ENCODE data around the gene CCDC190.
A peak's percentile ranks its signal among the peaks of the same experiment; 100 is the strongest.
"Not testable (repeated sequence)": the region's sequence is repeated elsewhere in the genome, so short reads cannot be mapped to it uniquely, and the experiment has no call there.

Gene CCDC190

GRCh38 chr1:162881590-162881989 lies 20.6 kb upstream of the CCDC190 start:
- in situ Hi-C loops (cut with MboI; ENCODE audit: low pct_unique_long_range_greater_than_20kb, low sequenced_read_pairs) = no loop called here
- no peak for DNase-seq

- in situ Hi-C loops (cut with MboI; ENCODE audit: low pct_unique_long_range_greater_than_20kb, low sequenced_read_pairs) = not testable (repeated sequence)
Measured at GRCh38 chr1:162880617-162881016, 19.6 kb upstream of the CCDC190 start.

GRCh38 chr1:162878000-162878596 lies 17.1 kb upstream of the CCDC190 start:
- peak; percentile 61 for DNase-seq
- in situ Hi-C loops (cut with MboI; ENCODE audit: low pct_unique_long_range_greater_than_20kb, low sequenced_read_pairs) = no loop called here

More at GRCh38 chr1:162880617-162881016, 19.6 kb upstream of the CCDC190 start:
- DNase-seq = not testable (repeated sequence)

- DNase-seq = no peak
- in situ Hi-C loops (cut with MboI; ENCODE audit: low pct_unique_long_range_greater_than_20kb, low sequenced_read_pairs) = no loop called here
Measured at GRCh38 chr1:162877412-162877811, 16.4 kb upstream of the CCDC190 start.

- in situ Hi-C loops (cut with MboI; ENCODE audit: low pct_unique_long_range_greater_than_20kb, low sequenced_read_pairs) = no loop called here
- DNase-seq = no peak
Measured at GRCh38 chr1:162876751-162877150, 15.8 kb upstream of the CCDC190 start.

GRCh38 chr1:162873671-162874666 lies 13.0 kb upstream of the CCDC190 start:
- no peak for DNase-seq

GRCh38 chr1:162872981-162873380 lies 12.0 kb upstream of the CCDC190 start:
- in situ Hi-C loops (cut with MboI; ENCODE audit: low pct_unique_long_range_greater_than_20kb, low sequenced_read_pairs) = loop anchor here (25.0 kb wide), 2 partner anchors 314 to 439 kb away; partner anchors contain the start of gene NUF2
- no peak for DNase-seq

More at GRCh38 chr1:162873671-162874666, 13.0 kb upstream of the CCDC190 start:
- in situ Hi-C loops (cut with MboI; ENCODE audit: low pct_unique_long_range_greater_than_20kb, low sequenced_read_pairs) = loop anchor here (25.0 kb wide), 2 partner anchors 313 to 438 kb away; partner anchors contain the start of gene NUF2

GRCh38 chr1:162871417-162871816 lies 10.4 kb upstream of the CCDC190 start:
- not testable (repeated sequence) for DNase-seq
- in situ Hi-C loops (cut with MboI; ENCODE audit: low pct_unique_long_range_greater_than_20kb, low sequenced_read_pairs) = loop anchor here (25.0 kb wide), 2 partner anchors 316 to 441 kb away; partner anchors contain the start of gene NUF2

- DNase-seq = no peak
- in situ Hi-C loops (cut with MboI; ENCODE audit: low pct_unique_long_range_greater_than_20kb, low sequenced_read_pairs) = loop anchor here (25.0 kb wide), 2 partner anchors 318 to 443 kb away; partner anchors contain the start of gene NUF2
Measured at GRCh38 chr1:162868972-162869371, 8.0 kb upstream of the CCDC190 start.

GRCh38 chr1:162861625-162862024 lies 650 bp upstream of the CCDC190 start:
- DNase-seq = no peak
- in situ Hi-C loops (cut with MboI; ENCODE audit: low pct_unique_long_range_greater_than_20kb, low sequenced_read_pairs) = loop anchor here (25.0 kb wide), 2 partner anchors 326 to 451 kb away; partner anchors contain the start of gene NUF2

- in situ Hi-C loops (cut with MboI; ENCODE audit: low pct_unique_long_range_greater_than_20kb, low sequenced_read_pairs) = loop anchor here (25.0 kb wide), 2 partner anchors 328 to 453 kb away; partner anchors contain the start of gene NUF2
- no peak for DNase-seq
Measured at GRCh38 chr1:162859191-162859590, 1.8 kb downstream of the CCDC190 start.

GRCh38 chr1:162857850-162858249 lies 3.1 kb downstream of the CCDC190 start:
- DNase-seq = no peak
- in situ Hi-C loops (cut with MboI; ENCODE audit: low pct_unique_long_range_greater_than_20kb, low sequenced_read_pairs) = loop anchor here (25.0 kb wide), 2 partner anchors 329 to 454 kb away; partner anchors contain the start of gene NUF2

- no peak for DNase-seq
- in situ Hi-C loops (cut with MboI; ENCODE audit: low pct_unique_long_range_greater_than_20kb, low sequenced_read_pairs) = loop anchor here (25.0 kb wide), 2 partner anchors 331 to 456 kb away; partner anchors contain the start of gene NUF2
Measured at GRCh38 chr1:162856260-162856659, 4.7 kb downstream of the CCDC190 start.

- in situ Hi-C loops (cut with MboI; ENCODE audit: low pct_unique_long_range_greater_than_20kb, low sequenced_read_pairs) = loop anchor here (25.0 kb wide), 2 partner anchors 332 to 457 kb away; partner anchors contain the start of gene NUF2
- no peak for DNase-seq
Measured at GRCh38 chr1:162855461-162856150, 5.4 kb downstream of the CCDC190 start.

GRCh38 chr1:162854245-162854882 lies 6.6 kb downstream of the CCDC190 start:
- in situ Hi-C loops (cut with MboI; ENCODE audit: low pct_unique_long_range_greater_than_20kb, low sequenced_read_pairs) = loop anchor here (25.0 kb wide), 2 partner anchors 333 to 458 kb away; partner anchors contain the start of gene NUF2
- peak; percentile 63 for DNase-seq

GRCh38 chr1:162851341-162851740 lies 9.6 kb downstream of the CCDC190 start:
- DNase-seq = no peak
- in situ Hi-C loops (cut with MboI; ENCODE audit: low pct_unique_long_range_greater_than_20kb, low sequenced_read_pairs) = loop anchor here (25.0 kb wide), 2 partner anchors 336 to 461 kb away; partner anchors contain the start of gene NUF2

- in situ Hi-C loops (cut with MboI; ENCODE audit: low pct_unique_long_range_greater_than_20kb, low sequenced_read_pairs) = loop anchor here (25.0 kb wide), 2 partner anchors 338 to 463 kb away; partner anchors contain the start of gene NUF2
- DNase-seq = no peak
Measured at GRCh38 chr1:162849711-162850110, 11.3 kb downstream of the CCDC190 start.

- in situ Hi-C loops (cut with MboI; ENCODE audit: low pct_unique_long_range_greater_than_20kb, low sequenced_read_pairs) = no loop called here
- DNase-seq = peak; percentile 35
Measured at GRCh38 chr1:162847839-162848453, 13.0 kb downstream of the CCDC190 start.
